ENCODE measurements around the gene SLC26A11. TPM values are rescaled to one million over a fixed set of nuclear protein-coding genes. Genes with fewer than 3 reads are reported as not detected.
A peak's percentile ranks its signal among the peaks of the same experiment; 100 is the strongest.

The SLC26A11 gene
- total RNA-seq, 1 experiment from 2014 or later, result 17.7 TPM

GRCh38 chr17:80261895-80262279 is 41.7 kb downstream of the SLC26A11 start:
- no TSS peak for BruUV-seq (replicated peaks)
- Histone ChIP-seq H3K9ac (ENCODE audit: low read length) (peak overlapping the region; percentile 95), H3K27me3 (ENCODE audit: insufficient read depth, low read length) (no peaks in the 10 kb centered on the region), H3K9me2 (ENCODE audit: insufficient read depth) (no peaks in the 10 kb centered on the region), H2AFZ (ENCODE audit: low read depth, low read length, poor library complexity, severe bottlenecking) (no peak overlapping the region), H3K4me2 (ENCODE audit: low read length) (peak overlapping the region; percentile 94), H3K79me2 (ENCODE audit: insufficient read depth, low read length) (no peaks in the 10 kb centered on the region), H3K9me3 (ENCODE audit: control insufficient read depth in 1 of 2, insufficient read depth in 1 of 2, low read depth in 1 of 2, low read length in 2 of 2) (no peaks in the 10 kb centered on the region), H3K36me3 (ENCODE audit: control insufficient read depth in 1 of 2, insufficient read depth in 2 of 2, low read length in 2 of 2) (no peaks in the 10 kb centered on the region), H3K27ac (ENCODE audit: low read depth, low read length) (peak overlapping the region; percentile 88), H4K20me1 (ENCODE audit: insufficient read depth) (no peaks in the 10 kb centered on the region), H3K4me3 (replicated peaks in 1 of 2; ENCODE audit: low read depth in 1 of 2, low read length in 2 of 2) (peak overlapping the region; percentile 77 to 90), H3K4me1 (ENCODE audit: control insufficient read depth in 1 of 2, insufficient read depth in 2 of 2, low read length in 2 of 2) (peaks cover 26 to 44% of the 10 kb centered on the region in 2 experiments)
- no peak for ATAC-seq
- intact Hi-C loops (cut with micrococcal nuclease), result no loop called here
- ChIA-PET RAD21 (ENCODE audit: low non-redundant PET in 1 of 2, low total read pairs in 2 of 2, uncharacterized antibody in 2 of 2, unreplicated experiment in 2 of 2) (no interaction called here), CTCF (no interaction called here), POLR2A (no interaction called here)
- no peak for TF ChIP-seq TCF7L2 (IDR thresholded peaks at IDR 0.05; ENCODE audit: borderline replicate concordance, extremely low read depth, insufficient read depth, insufficient read length)
- TF ChIP-seq YY1 (IDR thresholded peaks at IDR 0.05; ENCODE audit: extremely low read depth, insufficient replicate concordance, low read depth, low read length), result no peak
- no peak for TF ChIP-seq EZH2phosphoT487 (IDR thresholded peaks at IDR 0.05; ENCODE audit: borderline replicate concordance)
- no peak for DNase-seq (ENCODE audit: low read depth, low spot score)

- DNase-seq (ENCODE audit: low read depth, low spot score) (no peak), ATAC-seq (no peak)
- peak overlapping the region in 1 of 2 experiments; percentile 90; a peak in 2 of 4 replicates for H3K4me3 ChIP-seq (replicated peaks in 1 of 2; ENCODE audit: low read depth in 1 of 2, low read length in 2 of 2)
- no peak overlapping the region for H2AFZ ChIP-seq (ENCODE audit: low read depth, low read length, poor library complexity, severe bottlenecking)
- H3K9ac ChIP-seq (ENCODE audit: low read length), result no peak overlapping the region; the same call in 1 of the 2 replicates
- TF ChIP-seq EZH2phosphoT487 (IDR thresholded peaks at IDR 0.05; ENCODE audit: borderline replicate concordance), result no peak
- TF ChIP-seq EGR1 (IDR thresholded peaks at IDR 0.05; ENCODE audit: low read depth), result no peak
- TF ChIP-seq, protein P1, sequence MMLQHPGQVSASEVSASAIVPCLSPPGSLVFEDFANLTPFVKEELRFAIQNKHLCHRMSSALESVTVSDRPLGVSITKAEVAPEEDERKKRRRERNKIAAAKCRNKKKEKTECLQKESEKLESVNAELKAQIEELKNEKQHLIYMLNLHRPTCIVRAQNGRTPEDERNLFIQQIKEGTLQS (IDR thresholded peaks at IDR 0.05), result no peak
- no peak for TF ChIP-seq CBX3 (IDR thresholded peaks at IDR 0.05; ENCODE audit: low read depth)
- no peak for TF ChIP-seq ZNF274 (IDR thresholded peaks at IDR 0.05; ENCODE audit: low read depth, low read length)
- TF ChIP-seq ZBTB33 (IDR thresholded peaks at IDR 0.05; ENCODE audit: extremely low read depth, insufficient replicate concordance, low read length), result no peak
- no peak for TF ChIP-seq EZH2 (IDR thresholded peaks at IDR 0.05)
- TF ChIP-seq FOSL1 (IDR thresholded peaks at IDR 0.05; ENCODE audit: low read depth), result no peak
- TF ChIP-seq ELF1 (IDR thresholded peaks at IDR 0.05; ENCODE audit: borderline replicate concordance, low read depth), result no peak
- TF ChIP-seq MAX (IDR thresholded peaks at IDR 0.05), result no peak
- no peak for TF ChIP-seq POLR2A (IDR thresholded peaks at IDR 0.05; ENCODE audit: borderline replicate concordance, extremely low read depth, insufficient read depth, insufficient read length)
- no peak for TF ChIP-seq SIN3A (IDR thresholded peaks at IDR 0.05; ENCODE audit: low read depth)
- TF ChIP-seq JUND (IDR thresholded peaks at IDR 0.05), result no peak
- TF ChIP-seq SP1 (IDR thresholded peaks at IDR 0.05; ENCODE audit: low read depth), result no peak
- no peak for TF ChIP-seq TCF7L2 (IDR thresholded peaks at IDR 0.05; ENCODE audit: borderline replicate concordance, extremely low read depth, insufficient read depth, insufficient read length)
- no peak for TF ChIP-seq SRF (IDR thresholded peaks at IDR 0.05; ENCODE audit: low read depth)
- no TSS peak for BruUV-seq (replicated peaks)
- no peak overlapping the region for H3K27ac ChIP-seq (ENCODE audit: low read depth, low read length)
- intact Hi-C loops (cut with micrococcal nuclease), result no loop called here
- H3K4me1 ChIP-seq (ENCODE audit: control insufficient read depth in 1 of 2, insufficient read depth in 2 of 2, low read length in 2 of 2), result peaks cover 26 to 42% of the 10 kb centered on the region in 2 experiments
- H3K9me2 ChIP-seq (ENCODE audit: insufficient read depth), result no peaks in the 10 kb centered on the region
- ChIA-PET POLR2A (no interaction called here), RAD21 (ENCODE audit: low non-redundant PET in 1 of 2, low total read pairs in 2 of 2, uncharacterized antibody in 2 of 2, unreplicated experiment in 2 of 2) (no interaction called here), CTCF (no interaction called here)
- peak overlapping the region; percentile 94 for H3K4me2 ChIP-seq (ENCODE audit: low read length)
- H3K79me2 ChIP-seq (ENCODE audit: insufficient read depth, low read length), result no peaks in the 10 kb centered on the region
- H3K9me3 ChIP-seq (ENCODE audit: control insufficient read depth in 1 of 2, insufficient read depth in 1 of 2, low read depth in 1 of 2, low read length in 2 of 2), result no peaks in the 10 kb centered on the region
- H3K36me3 ChIP-seq (ENCODE audit: control insufficient read depth in 1 of 2, insufficient read depth in 2 of 2, low read length in 2 of 2), result no peaks in the 10 kb centered on the region
- H3K27me3 ChIP-seq (ENCODE audit: insufficient read depth, low read length), result no peaks in the 10 kb centered on the region
- no peaks in the 10 kb centered on the region for H4K20me1 ChIP-seq (ENCODE audit: insufficient read depth)
Observed at GRCh38 chr17:80262291-80262690, 42.1 kb downstream of the SLC26A11 start.

All from HCT116 (cell line).